Measurements from ENCODE around the gene B3GALT4. TPM values are rescaled to one million over a fixed set of nuclear protein-coding genes. Genes with fewer than 3 reads are reported as not detected.
A peak's percentile ranks its signal among the peaks of the same experiment; 100 is the strongest.

Gene B3GALT4
- total and polyA plus RNA-seq, 2 of the 13 experiments (the other 11 are each of a cell fraction or from before 2014, with no cell fraction given) = 0.04 to 0.27 TPM

DNA sequence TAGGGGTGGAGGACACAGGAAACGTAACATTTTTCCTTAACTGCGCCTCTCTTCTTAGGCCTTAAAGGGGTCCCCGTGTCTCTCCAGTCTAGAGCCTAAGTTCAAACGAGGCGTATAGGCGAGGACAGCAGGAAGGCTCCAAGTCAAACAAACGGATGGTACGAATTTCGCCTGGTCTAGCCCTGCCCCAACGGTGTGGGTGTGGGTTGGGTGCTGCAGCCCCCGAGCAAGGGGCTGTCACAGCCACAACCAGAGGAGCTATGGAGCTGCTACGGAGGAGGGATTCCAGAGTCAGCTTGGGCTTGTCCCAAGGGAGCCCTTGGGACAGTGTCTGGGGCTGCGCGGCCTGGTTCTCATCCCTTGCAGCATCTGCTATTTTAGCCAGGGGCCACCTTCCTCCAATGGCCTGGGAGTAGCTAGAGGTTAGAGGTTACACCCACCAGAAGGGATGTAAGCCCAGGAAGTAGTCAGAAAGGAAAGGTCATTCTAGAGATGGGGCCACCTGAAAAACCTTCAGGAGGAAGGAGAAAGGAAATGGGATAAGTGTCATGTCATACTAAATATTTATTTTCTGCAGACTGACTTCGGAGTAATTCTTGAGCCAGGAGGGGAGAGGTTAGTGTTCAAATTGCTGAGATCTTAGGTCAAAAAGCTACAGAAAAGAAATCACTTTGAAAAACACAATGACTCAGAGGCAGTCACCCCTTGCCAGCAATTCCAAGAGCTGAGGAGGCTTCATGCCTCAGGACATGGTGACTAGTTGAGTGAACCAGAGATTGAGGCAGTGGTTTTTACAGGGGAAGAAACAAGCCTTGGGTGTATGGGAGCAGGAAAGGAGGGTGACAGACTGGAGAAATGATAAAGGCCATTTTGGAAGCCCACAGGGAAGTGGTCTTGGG, 26.9 kb upstream of the B3GALT4 start (continued):
- TF ChIP-seq CCAR2 (optimal IDR thresholded peaks at IDR 0.05; ENCODE audit: low read depth, low read length) (peak; percentile 58), PAX8 (CRISPR knock-in tag; IDR thresholded peaks at IDR 0.05; ENCODE audit: borderline replicate concordance) (no peak), NRL (CRISPR knock-in tag; IDR thresholded peaks at IDR 0.05; ENCODE audit: borderline replicate concordance) (0 out of 2 replicates have a peak, but pooled peaks have one; percentile 15), HCFC1 (IDR thresholded peaks at IDR 0.05; ENCODE audit: low read depth, low read length) (no peak), HBP1 (CRISPR knock-in tag; IDR thresholded peaks at IDR 0.05; ENCODE audit: low read depth) (peak; percentile 20; the same call in 1 of the 2 replicates), ZNF143 (CRISPR knock-in tag; IDR thresholded peaks at IDR 0.05) (peak; percentile 23; the same call in 1 of the 2 replicates), NR0B2 (CRISPR knock-in tag; IDR thresholded peaks at IDR 0.05) (no peak), ZNF530 (CRISPR knock-in tag; IDR thresholded peaks at IDR 0.05; ENCODE audit: low read depth) (no peak), FOSL1 (CRISPR knock-in tag; IDR thresholded peaks at IDR 0.05; ENCODE audit: borderline replicate concordance) (peak; percentile 38; the same call in 1 of the 2 replicates), ZNF337 (CRISPR knock-in tag; IDR thresholded peaks at IDR 0.05; ENCODE audit: borderline replicate concordance, low read depth) (0 out of 2 replicates have a peak, but pooled peaks have one; percentile 27), ZNF839 (CRISPR knock-in tag; IDR thresholded peaks at IDR 0.05; ENCODE audit: borderline replicate concordance) (peak; percentile 81; the same call in 1 of the 2 replicates), GLI4 (CRISPR knock-in tag; IDR thresholded peaks at IDR 0.05; ENCODE audit: borderline replicate concordance) (peak; percentile 86), ZNF264 (CRISPR knock-in tag; IDR thresholded peaks at IDR 0.05) (no peak), ZNF841 (CRISPR knock-in tag; IDR thresholded peaks at IDR 0.05; ENCODE audit: borderline replicate concordance) (no peak), ZZZ3 (CRISPR knock-in tag; IDR thresholded peaks at IDR 0.05; ENCODE audit: borderline replicate concordance) (0 out of 2 replicates have a peak, but pooled peaks have one; percentile 0), TERF1 (CRISPR knock-in tag; IDR thresholded peaks at IDR 0.05) (no peak), RFX3 (CRISPR knock-in tag; IDR thresholded peaks at IDR 0.05) (no peak), U2AF2 (IDR thresholded peaks at IDR 0.05; ENCODE audit: low read depth, low read length) (no peak), DNMT1 (CRISPR knock-in tag; IDR thresholded peaks at IDR 0.05) (0 out of 2 replicates have a peak, but pooled peaks have one; percentile 36), KDM1A (CRISPR knock-in tag; IDR thresholded peaks at IDR 0.05) (no peak), ELF1 (CRISPR knock-in tag; IDR thresholded peaks at IDR 0.05) (0 out of 2 replicates have a peak, but pooled peaks have one; percentile 1), ZNF232 (CRISPR knock-in tag; IDR thresholded peaks at IDR 0.05; ENCODE audit: borderline replicate concordance) (peak; percentile 62; the same call in 1 of the 2 replicates), ESRRA (CRISPR knock-in tag; IDR thresholded peaks at IDR 0.05; ENCODE audit: low read depth) (no peak), KAT8 (CRISPR knock-in tag; IDR thresholded peaks at IDR 0.05) (peak; percentile 17; the same call in 1 of the 2 replicates)
